ENCODE measurements around the gene MCAM. TPM values are rescaled to one million over a fixed set of nuclear protein-coding genes. Genes with fewer than 3 reads are reported as not detected.

Gene MCAM
- total RNA-seq, 1 donor from 2014 or later = 98.7 TPM

- no peak for DNase-seq (ENCODE audit: low spot score)
Measured at GRCh38 chr11:119332111-119332765, 15.3 kb upstream of the MCAM start.

DNA sequence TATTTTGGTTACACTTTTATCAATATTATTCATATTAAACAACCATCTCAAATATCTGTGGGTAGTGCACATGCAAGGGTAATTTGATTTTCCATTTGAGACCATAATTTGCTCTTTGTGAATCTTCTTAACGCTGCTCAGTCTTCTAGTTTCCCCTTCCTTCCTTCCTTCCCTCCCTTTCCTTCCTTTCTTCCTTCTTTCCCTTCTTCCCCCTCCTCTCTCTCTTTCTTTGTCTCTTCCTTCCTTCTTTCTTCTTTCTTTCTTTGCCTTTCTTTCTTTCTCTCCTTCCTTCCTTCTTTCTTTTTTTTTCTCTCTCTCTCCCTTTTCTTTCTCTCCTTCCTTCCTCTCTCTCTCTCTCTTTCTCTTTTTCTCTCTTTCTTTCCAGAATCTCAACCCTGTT, 13.3 kb upstream of the MCAM start:
- DNase-seq (ENCODE audit: low spot score) = no peak

DNA sequence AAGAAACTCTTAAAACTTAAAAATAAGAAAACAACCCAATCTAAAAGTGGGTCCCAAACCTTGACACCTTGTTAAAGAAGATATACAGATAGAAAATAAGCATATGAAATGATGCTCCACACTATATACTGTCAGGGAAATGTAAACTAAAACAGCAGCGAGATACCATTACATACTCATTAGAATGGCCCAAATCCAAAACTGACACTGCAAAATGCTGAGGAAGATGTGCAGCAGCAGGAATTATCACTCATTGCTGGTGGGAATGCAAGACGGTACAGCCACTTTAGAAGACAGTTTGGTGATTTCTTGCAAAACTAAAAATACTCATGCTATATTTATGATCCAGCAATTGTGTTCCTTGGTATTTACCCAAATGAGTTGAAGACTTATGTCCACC, 12.4 kb upstream of the MCAM start:
- DNase-seq (ENCODE audit: low spot score) = no peak

DNA sequence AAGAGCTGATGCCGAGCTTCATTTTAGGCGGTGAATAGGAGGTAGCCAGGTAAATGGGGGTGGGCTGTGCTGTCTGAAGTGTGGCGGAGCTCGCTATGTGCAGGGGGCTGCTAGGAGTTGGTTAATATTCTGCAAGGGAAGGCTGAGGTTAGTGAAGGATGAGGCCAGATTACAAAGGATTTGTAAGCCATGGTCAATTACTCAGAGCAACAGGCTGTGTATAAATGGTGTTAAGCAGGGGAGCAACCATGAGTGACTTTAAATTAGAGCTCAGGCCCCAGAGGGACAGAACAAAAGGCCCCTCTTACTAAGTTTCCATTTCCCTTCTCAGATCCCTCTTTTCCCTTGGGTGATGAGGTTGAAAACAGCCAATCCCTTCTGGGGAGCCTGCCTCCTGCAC, 7.3 kb upstream of the MCAM start:
- no peak for DNase-seq (ENCODE audit: low spot score)

GRCh38 chr11:119323532-119324033, 6.7 kb upstream of the MCAM start:
- DNase-seq (ENCODE audit: low spot score) = no peak

- no peak for DNase-seq (ENCODE audit: low spot score)
Measured at GRCh38 chr11:119322921-119323531, 6.1 kb upstream of the MCAM start.

DNA sequence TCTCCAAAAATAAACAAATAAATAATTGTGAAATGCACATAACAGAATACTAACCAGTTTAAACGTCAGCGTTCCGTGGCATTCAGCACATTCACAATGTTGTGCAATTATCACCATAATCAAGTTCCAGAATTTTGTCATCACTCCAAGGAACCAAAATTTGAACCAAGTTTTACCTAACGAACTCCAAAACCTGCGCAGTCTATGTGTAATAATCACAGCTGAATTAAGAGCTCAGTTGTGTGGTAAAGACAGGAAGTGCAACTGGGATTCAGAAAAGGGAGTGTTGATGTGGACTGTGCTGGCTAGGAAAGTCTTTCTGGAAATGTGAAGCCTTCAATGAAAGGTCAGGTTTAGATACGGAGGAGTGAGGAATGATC, 5.4 kb upstream of the MCAM start:
- DNase-seq (ENCODE audit: low spot score) = no peak

GRCh38 chr11:119320776-119321524, 4.0 kb upstream of the MCAM start:
- DNase-seq (ENCODE audit: low spot score) = no peak

GRCh38 chr11:119320240-119320775, 3.4 kb upstream of the MCAM start:
- DNase-seq (ENCODE audit: low spot score) = no peak

GRCh38 chr11:119319700-119320239, 2.8 kb upstream of the MCAM start:
- no peak for DNase-seq (ENCODE audit: low spot score)

DNA sequence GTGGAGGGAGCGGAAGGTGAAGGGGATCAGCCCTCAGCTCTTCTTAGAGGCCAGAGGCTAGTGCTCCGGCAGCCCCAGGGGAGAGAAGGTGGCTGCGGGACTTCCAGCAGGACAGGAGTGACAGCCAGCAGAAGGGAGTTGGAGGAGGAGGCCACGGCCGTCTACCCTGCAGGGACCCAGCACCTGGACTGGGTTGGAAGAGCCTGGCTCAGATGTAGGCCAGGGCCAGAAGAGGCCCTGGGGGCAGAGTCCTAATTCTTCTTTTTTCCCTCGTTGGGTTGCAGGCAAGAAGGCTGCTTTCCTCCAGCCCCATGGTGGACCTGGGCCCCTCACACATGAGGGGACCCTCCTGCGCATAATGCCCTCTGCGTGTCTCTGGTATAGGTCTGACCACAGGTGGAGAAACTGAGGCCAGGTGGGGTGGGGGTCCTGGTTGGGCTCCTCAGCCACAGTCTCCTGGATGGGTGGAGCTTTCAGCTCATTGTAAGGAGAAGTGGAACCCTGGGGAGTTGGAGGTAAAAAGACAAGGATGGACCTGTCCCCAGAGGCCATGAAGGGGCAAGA, 2.3 kb upstream of the MCAM start:
- no peak for DNase-seq (ENCODE audit: low spot score)

- DNase-seq (ENCODE audit: low spot score) = no peak
Measured at GRCh38 chr11:119318240-119319135, 1.6 kb upstream of the MCAM start.

- no peak for DNase-seq (ENCODE audit: low spot score)
Measured at GRCh38 chr11:119317592-119318239, 786 bp upstream of the MCAM start.

- DNase-seq (ENCODE audit: low spot score) = no peak
Measured at GRCh38 chr11:119316016-119316728, 758 bp downstream of the MCAM start.

DNA sequence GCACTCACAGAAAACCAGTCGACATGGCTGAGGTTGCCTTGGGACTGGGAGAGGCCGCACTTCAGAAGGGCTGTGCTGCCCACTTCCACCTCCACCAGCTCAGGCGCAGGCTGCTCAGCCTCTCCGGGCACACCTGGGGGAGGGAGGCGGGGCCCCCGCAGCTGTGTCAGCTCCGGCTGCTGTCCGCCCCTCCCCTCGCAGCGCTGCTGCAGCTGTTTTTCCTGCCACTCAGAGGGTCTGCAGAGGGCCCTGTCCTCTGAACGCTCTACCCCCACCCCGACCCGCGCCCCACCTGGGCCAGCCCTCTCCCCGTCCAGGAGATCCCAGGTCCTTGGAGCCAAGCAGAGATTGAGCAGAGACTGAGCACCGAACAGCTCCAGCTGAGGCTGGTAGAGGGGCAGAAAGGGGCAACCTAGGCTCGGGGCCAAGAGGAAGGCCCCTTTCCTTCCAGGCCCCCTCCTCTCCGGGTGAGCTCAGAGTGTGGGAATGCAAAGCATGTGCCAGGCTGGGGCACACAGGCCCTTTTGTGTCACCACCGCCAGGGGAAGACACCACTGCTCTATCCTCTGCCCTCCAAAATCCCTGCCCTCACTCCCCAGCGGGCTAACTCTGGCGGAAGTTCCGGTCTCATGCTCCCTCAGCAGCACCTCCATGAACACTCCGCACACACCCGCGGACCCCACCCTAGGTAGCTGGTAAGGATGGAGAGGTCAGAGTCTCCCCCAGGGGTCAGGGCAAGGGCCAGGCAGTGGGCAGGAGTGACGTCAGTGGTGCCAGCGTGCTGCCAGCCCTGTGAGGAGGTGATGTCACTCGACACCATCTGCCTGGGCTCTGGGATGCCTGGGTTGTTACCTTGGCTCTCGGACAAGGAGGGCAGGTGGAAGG, 1.6 kb downstream of the MCAM start:
- no peak for DNase-seq (ENCODE audit: low spot score)

DNA sequence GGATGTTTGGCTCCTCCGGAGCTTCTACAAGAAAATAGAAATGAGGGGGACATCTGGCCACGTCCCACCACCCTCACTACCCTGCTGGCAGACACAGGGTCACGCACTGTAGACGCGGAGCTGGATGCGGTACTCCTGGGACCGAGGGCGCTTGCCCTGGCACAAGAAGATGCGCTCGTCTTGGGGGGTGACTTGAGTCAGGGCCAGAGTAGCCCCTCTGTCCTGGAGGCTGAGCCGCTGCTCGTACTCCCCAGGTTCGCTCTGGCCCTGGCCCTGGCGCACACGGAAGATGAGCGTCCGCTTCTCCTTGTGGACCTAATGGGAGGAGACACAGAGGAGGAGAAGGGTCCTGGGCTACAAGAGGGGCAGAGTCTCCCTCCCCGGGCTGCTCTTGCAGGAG, 2.2 kb downstream of the MCAM start:
- no peak for DNase-seq (ENCODE audit: low spot score)

DNA sequence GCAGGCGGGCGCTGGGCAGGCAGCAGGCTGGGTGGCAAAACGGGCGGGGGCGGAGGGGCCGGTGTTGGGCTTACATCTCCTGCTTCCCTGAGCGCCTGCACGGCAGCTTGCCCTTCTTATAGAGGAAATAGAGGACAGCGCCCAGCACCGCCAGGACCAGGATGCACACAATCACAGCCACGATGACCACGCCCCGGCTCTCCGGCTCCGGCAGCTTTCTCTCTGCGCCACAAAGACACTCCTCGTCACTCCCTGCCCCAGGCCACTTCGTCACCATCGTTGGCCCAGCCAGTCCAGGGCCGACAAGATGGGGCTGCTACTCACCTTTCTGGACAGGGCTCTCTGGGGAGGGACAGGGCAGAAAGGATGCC, 6.3 kb downstream of the MCAM start:
- no peak for DNase-seq (ENCODE audit: low spot score)

DNA sequence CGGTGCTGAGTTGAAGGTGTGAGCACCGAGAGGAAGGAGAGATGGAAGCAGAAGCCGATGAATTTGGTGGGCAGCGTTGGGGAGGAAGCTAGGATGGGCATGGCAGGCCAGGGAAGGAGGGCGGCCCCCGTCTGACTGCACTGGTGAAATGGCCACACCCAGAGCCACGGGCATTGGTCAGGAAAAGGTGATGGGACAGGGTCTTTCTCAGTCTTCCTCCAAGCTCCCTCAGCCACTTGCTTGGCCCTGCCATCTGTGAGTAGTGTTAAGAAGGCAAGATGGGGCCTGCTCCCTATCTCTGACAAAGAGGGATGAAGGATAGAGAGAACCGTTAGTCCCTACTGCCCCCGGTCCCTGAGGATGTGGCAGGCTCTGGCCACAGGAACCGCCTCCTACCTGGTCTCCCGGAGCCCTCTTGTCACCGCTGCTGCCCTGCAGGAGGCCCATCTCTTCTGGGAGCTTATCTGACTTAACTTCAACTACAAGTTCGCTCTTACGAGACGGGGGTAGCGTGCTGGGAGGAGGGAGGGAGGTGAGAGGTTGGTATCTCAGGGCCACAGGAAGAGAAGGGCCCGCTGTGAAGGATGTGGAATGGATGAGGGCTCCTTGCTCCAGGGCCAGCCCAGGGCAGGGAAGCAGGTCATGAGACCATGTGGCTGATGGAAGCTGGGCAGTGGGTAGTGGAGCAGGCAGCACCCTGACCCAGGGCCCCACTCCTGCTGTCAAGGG, 6.8 kb downstream of the MCAM start:
- no peak for DNase-seq (ENCODE audit: low spot score)
